Stimulated activated CD8-positive, alpha-beta memory T cell treated with anti-CD3 and anti-CD28 coated beads, Interleukin-12 subunit alpha, Interleukin-12 subunit beta, amount 100 ng/mL, for 1 hour (primary cell): Measurements from ENCODE around the gene RAB6D.
"Not testable (repeated sequence)": the region's sequence is repeated elsewhere in the genome, so short reads cannot be mapped to it uniquely, and the experiment has no call there.

Experiments used
- DNase-seq: peaks from one replicate; pipeline ENCODE4 v3.0.0-alpha.2; 2020; ENCODE audit warnings: low read depth

RAB6D gene

DNA sequence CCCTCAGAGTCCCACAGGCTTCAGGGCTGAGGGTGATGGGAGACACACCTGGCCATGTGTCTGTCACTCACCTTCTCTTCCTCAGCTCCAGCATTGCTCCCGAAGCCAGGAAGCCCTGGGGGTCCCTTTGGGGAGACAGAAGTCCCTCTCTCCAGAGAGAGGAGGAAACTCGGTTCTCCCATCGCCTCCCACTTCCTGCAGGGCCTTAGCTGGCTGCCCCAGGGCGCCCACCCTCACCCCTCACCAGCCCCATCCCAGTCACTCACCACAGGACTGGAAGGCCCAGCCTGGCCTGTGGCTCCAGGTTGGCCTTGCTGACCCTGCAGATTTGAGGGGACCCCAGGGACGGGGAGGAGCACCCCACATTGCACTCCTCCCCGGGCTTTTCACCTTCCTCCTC lies 2.7 kb upstream of the RAB6D start:
- DNase-seq = no peak

DNA sequence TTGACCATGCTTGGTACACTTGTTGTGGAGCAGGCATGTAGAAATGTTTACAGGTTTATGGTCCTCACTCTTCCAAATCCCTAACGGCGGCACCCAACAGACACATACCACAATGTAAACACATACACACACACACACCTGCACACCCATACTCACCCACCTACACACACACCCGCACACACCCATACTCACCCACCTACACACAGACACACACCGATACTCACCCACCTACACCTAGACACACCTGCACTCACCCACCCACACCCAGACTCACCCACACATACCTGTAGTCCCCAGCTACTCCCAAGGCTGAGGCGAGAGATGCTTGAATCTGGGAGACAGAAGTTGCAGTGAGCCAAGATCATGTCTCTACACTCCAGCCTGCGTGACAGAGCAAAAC lies 1.5 kb upstream of the RAB6D start:
- DNase-seq = no peak

DNA sequence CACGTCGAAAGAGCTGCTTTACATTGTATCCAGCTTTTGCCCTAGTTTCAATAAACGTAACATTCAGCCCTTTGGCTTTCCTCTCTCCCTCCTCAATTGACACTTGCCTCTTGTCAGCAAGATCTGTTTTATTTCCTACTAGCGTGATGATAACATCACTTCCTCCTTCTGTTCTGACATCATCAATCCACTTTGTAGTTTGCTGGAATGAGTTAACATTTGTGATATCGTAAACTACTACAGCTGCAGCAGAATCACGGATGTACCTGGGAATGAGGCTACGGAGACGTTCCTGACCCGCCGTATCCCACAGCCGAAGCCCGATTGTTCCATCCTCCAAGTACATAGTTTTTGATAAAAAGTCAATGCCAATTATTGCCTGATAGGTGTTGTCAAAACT lies 755 bp downstream of the RAB6D start:
- DNase-seq = not testable (repeated sequence)

DNA sequence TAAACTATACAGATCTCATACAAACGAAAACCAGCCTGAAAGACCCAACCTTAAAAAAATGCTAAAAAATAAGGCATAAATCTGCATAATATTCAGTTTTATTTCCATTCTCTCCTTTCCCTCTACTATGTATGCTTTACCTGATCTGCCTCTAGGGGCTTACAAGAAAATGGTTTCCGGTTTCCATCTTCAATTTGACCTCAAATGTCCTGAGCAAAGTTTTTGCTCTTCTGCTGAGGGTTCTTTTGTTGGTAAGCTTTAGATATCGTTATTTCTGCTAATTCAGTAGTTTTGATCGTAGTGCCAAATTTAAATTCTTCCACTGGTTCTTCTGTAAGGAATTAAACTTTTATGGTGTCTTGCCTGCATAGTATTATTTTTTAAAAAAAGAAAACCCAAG lies 2.2 kb downstream of the RAB6D start:
- DNase-seq = not testable (repeated sequence)

DNA sequence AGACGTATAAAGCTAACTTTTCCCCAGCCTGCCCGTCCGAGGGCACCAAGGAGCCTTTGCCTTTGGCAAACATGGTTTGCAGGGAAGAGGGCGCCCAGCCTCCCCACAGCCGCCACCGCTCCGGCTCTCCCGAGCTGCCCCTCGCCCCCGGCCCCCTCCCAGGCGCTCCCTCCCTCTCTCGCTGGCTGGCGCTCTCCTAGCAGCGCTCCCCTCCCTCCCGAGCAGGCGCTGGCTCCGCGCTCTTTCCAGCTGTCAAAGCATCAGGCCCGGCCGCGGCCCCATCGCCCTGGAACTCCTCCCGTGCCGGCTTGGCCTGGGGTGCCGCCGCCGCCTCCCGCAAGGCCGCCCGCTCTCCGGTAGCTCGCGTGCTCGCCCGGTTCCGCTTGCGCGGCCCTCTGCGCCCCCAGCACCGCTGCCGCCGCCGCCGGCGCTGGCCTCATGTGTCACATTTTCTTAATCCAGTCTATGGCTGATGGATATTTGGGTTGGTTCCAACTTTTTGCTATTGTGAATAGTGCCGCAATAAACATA lies 10.7 kb downstream of the RAB6D start:
- not testable (repeated sequence) for DNase-seq

DNA sequence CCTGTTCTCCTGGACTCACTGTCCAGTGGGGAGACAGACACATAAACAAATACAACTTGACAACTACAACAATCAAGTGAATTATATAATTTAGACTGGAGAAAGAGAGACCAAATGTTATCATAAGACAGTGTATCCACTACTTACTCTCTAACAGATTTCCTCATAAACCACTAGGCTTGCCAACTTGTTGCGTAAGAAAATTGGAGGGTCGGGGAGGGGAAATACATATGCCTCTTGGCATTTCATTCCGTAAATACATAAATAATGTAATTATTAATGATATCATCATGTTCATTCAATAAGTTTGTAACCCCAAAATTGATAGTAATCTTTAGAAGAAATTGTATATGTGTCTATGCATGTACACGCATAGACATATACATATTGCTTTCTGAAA lies 14.9 kb downstream of the RAB6D start:
- DNase-seq = no peak

DNA sequence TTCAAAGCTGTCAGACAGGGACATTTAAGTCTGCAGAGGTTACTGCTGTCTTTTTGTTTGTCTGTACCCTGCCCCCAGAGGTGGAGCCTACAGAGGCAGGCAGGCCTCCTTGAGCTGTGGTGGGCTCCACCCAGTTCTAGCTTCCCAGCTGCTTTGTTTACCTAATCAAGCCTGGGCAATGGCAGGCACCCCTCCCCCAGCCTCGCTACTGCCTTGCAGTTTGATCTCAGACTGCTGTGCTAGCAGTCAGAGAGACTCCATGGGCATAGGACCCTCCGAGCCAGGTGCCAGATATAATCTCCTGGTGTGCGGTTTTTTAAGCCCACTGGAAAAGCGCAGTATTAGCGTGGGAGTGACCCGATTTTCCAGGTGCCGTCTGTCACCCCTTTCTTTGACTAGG lies 16.9 kb downstream of the RAB6D start:
- DNase-seq = not testable (repeated sequence)

DNA sequence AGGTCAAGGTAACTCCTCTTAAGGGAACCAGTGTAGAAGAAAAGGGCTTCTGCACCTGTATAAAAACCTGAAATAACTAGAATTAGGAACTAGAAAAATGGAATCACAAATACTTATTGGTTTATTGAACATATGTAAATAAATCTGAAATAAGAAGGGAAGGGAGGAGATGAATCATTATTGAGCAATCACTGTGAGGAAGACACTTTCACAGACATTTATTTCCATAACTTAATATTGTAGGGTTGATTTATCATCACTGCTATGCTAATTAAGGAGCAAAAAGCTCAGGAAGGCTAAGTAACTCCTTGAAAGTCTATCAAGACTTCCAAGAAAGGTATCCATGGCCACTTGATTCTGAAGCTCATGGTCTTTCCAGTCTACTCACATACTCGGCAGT lies 24.7 kb downstream of the RAB6D start:
- not testable (repeated sequence) for DNase-seq

DNA sequence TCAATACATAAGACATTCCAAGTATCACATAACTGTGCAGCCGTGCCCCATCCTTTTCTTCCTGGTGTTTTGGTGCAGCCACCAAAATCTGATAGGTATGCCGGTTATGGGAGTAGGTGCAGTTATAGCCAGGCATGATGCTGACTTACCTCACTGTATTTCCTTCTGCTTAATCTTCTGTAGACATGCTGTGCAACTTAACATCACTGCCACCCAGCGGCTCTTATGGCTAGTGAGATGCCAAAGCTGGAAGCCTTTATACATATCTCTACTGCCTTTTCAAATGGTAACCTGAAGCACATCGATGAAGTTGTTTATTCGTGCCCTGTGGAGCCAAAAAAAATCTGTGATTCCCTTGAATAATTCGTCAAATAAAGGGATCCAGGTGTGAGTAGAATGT lies 28.6 kb downstream of the RAB6D start:
- not testable (repeated sequence) for DNase-seq

DNA sequence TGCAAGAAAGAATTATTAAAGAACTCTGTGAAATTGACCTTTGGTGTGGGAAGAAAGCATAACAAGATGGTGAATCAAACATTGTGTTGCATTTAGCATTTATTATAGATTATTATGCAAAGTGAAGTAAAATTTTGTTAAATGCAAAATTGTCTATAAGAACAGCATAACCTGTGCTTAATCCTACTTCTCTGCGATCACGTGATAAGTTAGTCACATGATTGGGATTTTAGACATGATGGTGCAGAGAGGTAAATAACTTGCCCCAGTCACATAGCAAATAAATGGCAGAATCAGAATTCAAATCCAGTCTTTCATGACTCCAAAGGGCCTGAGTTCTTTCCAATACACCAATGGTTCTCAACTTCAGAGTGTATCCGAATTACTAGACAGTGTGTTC lies 31.3 kb downstream of the RAB6D start:
- DNase-seq = not testable (repeated sequence)

DNA sequence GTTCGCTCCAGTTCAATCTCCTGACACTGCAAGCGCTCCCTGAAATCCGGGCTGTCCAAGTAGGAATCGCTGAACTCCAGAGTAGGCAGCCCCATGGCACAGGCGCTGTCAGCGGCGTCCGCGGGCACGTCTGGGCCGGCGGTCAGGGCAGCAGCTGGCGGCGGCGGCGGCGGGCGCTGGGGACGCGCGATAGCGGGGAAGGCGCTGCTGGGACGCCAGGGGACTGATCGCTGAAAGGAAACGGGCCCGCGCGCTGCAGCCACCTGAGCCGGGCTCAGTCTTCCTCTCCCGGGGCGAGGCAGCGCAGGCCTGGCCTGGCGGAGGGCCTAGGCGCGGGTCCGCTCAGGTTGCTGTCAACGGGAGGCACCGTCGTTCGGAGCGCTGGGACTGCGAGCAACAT lies 33.0 kb downstream of the RAB6D start:
- not testable (repeated sequence) for DNase-seq

DNA sequence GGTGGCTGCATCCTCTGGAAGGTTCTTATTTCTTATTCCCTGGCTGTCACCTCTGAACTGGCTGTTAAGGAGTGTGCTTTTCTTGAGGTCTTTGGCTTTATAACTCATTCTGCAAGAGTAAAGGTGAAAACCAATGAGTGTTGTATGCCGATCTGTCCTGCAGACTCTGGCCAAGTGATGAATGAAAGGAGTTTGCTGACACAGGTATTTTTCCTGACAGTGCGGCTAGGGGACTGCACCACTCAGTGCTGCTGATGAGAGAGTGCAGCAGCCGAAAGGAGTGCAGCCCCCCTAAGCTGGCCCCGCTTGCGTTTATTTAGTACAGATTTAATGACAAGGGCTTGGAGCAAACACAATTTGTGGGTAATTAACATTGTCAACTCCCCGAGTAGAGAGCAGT lies 41.8 kb downstream of the RAB6D start:
- DNase-seq = no peak

DNA sequence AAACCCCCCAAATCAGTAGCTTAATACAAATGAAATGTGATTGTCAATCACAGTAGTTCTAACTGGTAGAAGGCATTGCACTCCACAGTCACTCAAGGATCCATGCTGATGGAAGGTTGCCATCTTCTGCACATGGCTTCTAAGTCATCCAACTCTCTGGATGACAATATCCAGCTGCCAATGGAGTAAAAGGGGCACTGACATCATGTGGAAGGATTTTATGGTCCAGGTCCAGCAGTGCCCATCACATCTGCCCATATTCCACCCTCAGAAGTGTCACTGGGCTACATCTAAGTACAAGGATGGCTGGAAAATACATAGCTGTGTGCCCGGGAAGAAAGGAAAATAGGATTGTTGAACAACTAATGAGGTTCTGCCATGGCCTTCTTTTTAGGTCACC lies 42.6 kb downstream of the RAB6D start:
- DNase-seq = not testable (repeated sequence)

DNA sequence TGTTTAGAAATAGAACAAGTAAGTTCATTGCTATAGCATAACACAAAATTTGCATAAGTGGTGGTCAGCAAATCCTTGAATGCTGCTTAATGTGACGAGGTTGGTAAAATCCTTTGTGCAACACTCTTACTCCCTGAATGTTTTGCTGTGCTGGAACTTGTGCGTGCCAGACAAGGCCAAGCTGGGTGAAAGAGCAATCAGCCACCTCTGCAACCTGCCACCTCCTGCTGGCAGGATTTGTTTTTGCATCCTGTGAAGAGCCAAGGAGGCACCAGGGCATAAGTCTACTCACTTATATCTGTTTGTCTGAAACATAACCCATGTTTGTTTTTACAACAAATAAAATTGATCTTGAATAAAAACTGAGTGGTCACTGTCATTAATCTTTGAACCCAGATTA lies 53.0 kb downstream of the RAB6D start:
- not testable (repeated sequence) for DNase-seq
